ENCODE results near the gene WDR33. TPM values are rescaled to one million over a fixed set of nuclear protein-coding genes. Genes with fewer than 3 reads are reported as not detected.

The WDR33 gene
- total and polyA plus RNA-seq, 2 of the 4 experiments (the other 2 are of a cell fraction): 19.6 to 41.2 TPM

DNA sequence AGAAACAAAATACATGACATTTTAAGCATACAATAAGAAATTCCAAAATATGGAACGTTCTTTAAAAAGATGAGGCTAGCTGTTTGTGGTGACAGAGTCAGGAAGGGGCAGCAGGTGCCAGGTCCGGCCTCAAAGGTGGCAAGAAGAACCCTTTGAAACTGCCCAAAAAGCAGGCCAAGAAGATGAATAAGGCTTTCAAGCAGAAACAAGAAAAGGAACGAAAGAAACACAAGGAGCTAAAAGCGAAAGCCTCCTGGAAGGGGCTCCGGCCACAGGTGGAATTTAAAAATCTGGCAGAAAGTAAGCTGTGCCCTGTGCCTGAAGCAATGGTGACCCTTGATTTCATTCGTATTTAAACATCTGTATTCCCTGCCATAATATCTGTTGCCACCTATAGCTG, 5.5 kb downstream of the WDR33 start:
- BruUV-seq (replicated peaks): no TSS peak
- dilution Hi-C loops (cut with HindIII; ENCODE audit: low sequenced_read_pairs, unreplicated experiment): no loop called here
- H3K27me3 ChIP-seq (ENCODE audit: control insufficient read depth, insufficient read depth, low read length): no peaks in the 10 kb centered on the region

More for the DNA sequence above, 5.5 kb downstream of the WDR33 start:
- DNase-seq: no peak
- no peak overlapping the region for H4K5ac ChIP-seq (ENCODE audit: low read depth, low read length)
- no peak overlapping the region for H2BK5ac ChIP-seq (ENCODE audit: low read depth, low read length, poor library complexity, severe bottlenecking)
- H4K8ac ChIP-seq (ENCODE audit: low read depth in 2 of 2, low read length in 2 of 2): no peak overlapping the region
- TF ChIP-seq USF2 (IDR thresholded peaks at IDR 0.05; ENCODE audit: low read depth, low read length) (no peak), RAD21 (IDR thresholded peaks at IDR 0.05; ENCODE audit: low read length) (no peak), MXI1 (IDR thresholded peaks at IDR 0.05; ENCODE audit: borderline replicate concordance, low read depth, low read length) (no peak), RFX5 (IDR thresholded peaks at IDR 0.05; ENCODE audit: low read depth, low read length) (no peak), FOS (IDR thresholded peaks at IDR 0.05; ENCODE audit: low read depth, low read length) (no peak), MAFK (IDR thresholded peaks at IDR 0.05; ENCODE audit: low read depth, low read length) (no peak), SMC3 (IDR thresholded peaks at IDR 0.05; ENCODE audit: low read depth, low read length) (no peak), NFE2L2 (IDR thresholded peaks at IDR 0.05; ENCODE audit: low read depth, low read length) (no peak), CHD1 (IDR thresholded peaks at IDR 0.05; ENCODE audit: low read depth, low read length) (no peak), BHLHE40 (IDR thresholded peaks at IDR 0.05; ENCODE audit: low read depth, low read length) (no peak), RCOR1 (IDR thresholded peaks at IDR 0.05; ENCODE audit: insufficient replicate concordance, low read length) (no peak), MAZ (IDR thresholded peaks at IDR 0.05; ENCODE audit: borderline replicate concordance, low read depth, low read length) (no peak), POLR2A (IDR thresholded peaks at IDR 0.05; ENCODE audit: low read depth, low read length) (no peak)
- TF ChIP-seq, protein P1, sequence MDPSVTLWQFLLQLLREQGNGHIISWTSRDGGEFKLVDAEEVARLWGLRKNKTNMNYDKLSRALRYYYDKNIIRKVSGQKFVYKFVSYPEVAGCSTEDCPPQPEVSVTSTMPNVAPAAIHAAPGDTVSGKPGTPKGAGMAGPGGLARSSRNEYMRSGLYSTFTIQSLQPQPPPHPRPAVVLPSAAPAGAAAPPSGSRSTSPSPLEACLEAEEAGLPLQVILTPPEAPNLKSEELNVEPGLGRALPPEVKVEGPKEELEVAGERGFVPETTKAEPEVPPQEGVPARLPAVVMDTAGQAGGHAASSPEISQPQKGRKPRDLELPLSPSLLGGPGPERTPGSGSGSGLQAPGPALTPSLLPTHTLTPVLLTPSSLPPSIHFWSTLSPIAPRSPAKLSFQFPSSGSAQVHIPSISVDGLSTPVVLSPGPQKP (IDR thresholded peaks at IDR 0.05; ENCODE audit: borderline replicate concordance, low read depth, low read length): no peak
- TF ChIP-seq, protein P2, sequence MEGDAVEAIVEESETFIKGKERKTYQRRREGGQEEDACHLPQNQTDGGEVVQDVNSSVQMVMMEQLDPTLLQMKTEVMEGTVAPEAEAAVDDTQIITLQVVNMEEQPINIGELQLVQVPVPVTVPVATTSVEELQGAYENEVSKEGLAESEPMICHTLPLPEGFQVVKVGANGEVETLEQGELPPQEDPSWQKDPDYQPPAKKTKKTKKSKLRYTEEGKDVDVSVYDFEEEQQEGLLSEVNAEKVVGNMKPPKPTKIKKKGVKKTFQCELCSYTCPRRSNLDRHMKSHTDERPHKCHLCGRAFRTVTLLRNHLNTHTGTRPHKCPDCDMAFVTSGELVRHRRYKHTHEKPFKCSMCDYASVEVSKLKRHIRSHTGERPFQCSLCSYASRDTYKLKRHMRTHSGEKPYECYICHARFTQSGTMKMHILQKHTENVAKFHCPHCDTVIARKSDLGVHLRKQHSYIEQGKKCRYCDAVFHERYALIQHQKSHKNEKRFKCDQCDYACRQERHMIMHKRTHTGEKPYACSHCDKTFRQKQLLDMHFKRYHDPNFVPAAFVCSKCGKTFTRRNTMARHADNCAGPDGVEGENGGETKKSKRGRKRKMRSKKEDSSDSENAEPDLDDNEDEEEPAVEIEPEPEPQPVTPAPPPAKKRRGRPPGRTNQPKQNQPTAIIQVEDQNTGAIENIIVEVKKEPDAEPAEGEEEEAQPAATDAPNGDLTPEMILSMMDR (conservative IDR thresholded peaks at IDR 0.05; ENCODE audit: low read depth, low read length): no peak
- no peak overlapping the region for H2BK15ac ChIP-seq (ENCODE audit: low read depth, low read length)
- no peak overlapping the region for H3K4me3 ChIP-seq (ENCODE audit: insufficient read depth, low read depth, low read length)
- H3K27ac ChIP-seq (ENCODE audit: insufficient read depth, low read length): no peak overlapping the region
- peaks cover 5% of the 10 kb centered on the region for H3K36me3 ChIP-seq (ENCODE audit: control insufficient read depth, insufficient read depth, low read length)
- intact Hi-C loops (cut with micrococcal nuclease): loop anchor here (5.0 kb wide), 1 partner anchor 33 kb away; no protein-coding TSS in a partner anchor
- 100% methylated on average over 1 of the region's 6 CpGs; no CpG with 5 or more reads in 1 of the 2 experiments for WGBS, 2 experiments (ENCODE audit: extremely low coverage in 2 of 2, insufficient read length in 1 of 2)
- peaks cover 7 to 46% of the 10 kb centered on the region in 2 experiments; a peak in 3 of 4 replicates for H3K79me1 ChIP-seq (ENCODE audit: low read depth in 1 of 2, low read length in 2 of 2)
- no peak overlapping the region for H3K56ac ChIP-seq (ENCODE audit: extremely low read depth, insufficient read depth, low read length)
- ChIA-PET POLR2A (ENCODE audit: unreplicated experiment) (no interaction called here), CTCF (interaction anchor here (0.6 kb wide), 1 partner anchor 44 kb away, joined by 3 read pairs; no protein-coding TSS in a partner anchor)
- H2AK5ac ChIP-seq (ENCODE audit: low read depth, low read length): no peak overlapping the region
- H3K4me2 ChIP-seq (ENCODE audit: low read depth, low read length): no peak overlapping the region
- H3K4me1 ChIP-seq (ENCODE audit: control insufficient read depth, insufficient read depth, low read length): no peaks in the 10 kb centered on the region
- no peak overlapping the region for H3K18ac ChIP-seq (ENCODE audit: low read depth, low read length)
- no peak overlapping the region for H4K91ac ChIP-seq (ENCODE audit: insufficient read depth, low read depth, low read length)
- no peak for ATAC-seq (ENCODE audit: low read depth)
- no peak overlapping the region for H2BK20ac ChIP-seq (ENCODE audit: low read depth, low read length)
- H2AFZ ChIP-seq (replicated peaks; ENCODE audit: low read length, poor library complexity): no peak overlapping the region
- no peak overlapping the region for H3K4ac ChIP-seq (ENCODE audit: low read depth, low read length)
- H3K23ac ChIP-seq (ENCODE audit: low read depth, low read length): no peak overlapping the region
- peaks cover 3% of the 10 kb centered on the region; the same call in 1 of the 2 replicates for H3K9me1 ChIP-seq (ENCODE audit: insufficient read depth, low read length)
- in situ Hi-C loops (cut with MboI; ENCODE audit: low sequenced_read_pairs): no loop called here
- no peak overlapping the region for H2BK120ac ChIP-seq (ENCODE audit: low read depth, low read length)
- peaks cover 80% of the 10 kb centered on the region for H4K20me1 ChIP-seq (ENCODE audit: insufficient read depth, low read length)
- no peaks in the 10 kb centered on the region for H3K9me3 ChIP-seq (ENCODE audit: control insufficient read depth, insufficient read depth, low read length)
- no peak overlapping the region for H3K9ac ChIP-seq (ENCODE audit: low read depth, low read length)
- H3K14ac ChIP-seq (replicated peaks; ENCODE audit: low read depth, low read length): no peak overlapping the region
- no peak overlapping the region for H2AK9ac ChIP-seq (replicated peaks; ENCODE audit: low read depth, low read length, poor library complexity)
